Left cardiac atrium (tissue), 4 donors: ENCODE results near the gene ELFN1. TPM values are rescaled to one million over a fixed set of nuclear protein-coding genes. Genes with fewer than 3 reads are reported as not detected.

Experiments
- ATAC-seq, 2 donors: fragments of 200-7000 bp; cut with Tn5 transposase; one replicate each; pipeline ENCODE4 v1.9.1; 2020; ENCODE audit warnings: mild to moderate bottlenecking in 2 of 2, moderate library complexity in 2 of 2
- DNase-seq: peaks from one replicate; pipeline ENCODE4 v3.0.0-alpha.2; 2020
- intact Hi-C, 2 donors: fragments of 100-400 bp; cut with DNase I; formaldehyde crosslinking; loops; one replicate each; pipeline versions ENCODE4 v1.14.1 to v1.15.1; 2022 to 2023
- total RNA-seq, 2 donors: library from RNA; stranded (reverse); fragmentation: NEBNext Ultra II Directional; extraction: Animal tissue kit (Norgen Biotek cat#: 25700); gene quantifications; one replicate each; pipeline ENCODE4 v1.2.1, GENCODE V29; 2021
- donor health status: DM: no; HTN: yes; CAD: no.
- donor health status: DM: no; HTN: yes; CAD: no; lungs with severe emphysema.
- donor health status: DM: yes; HTN: yes; CAD: no.
- donor health status: Dilated cardiomyopathy.

The ELFN1 gene
- total RNA-seq, 2 donors from 2014 or later: 6.0 to 9.5 TPM

- intact Hi-C loops: no loop called here
- DNase-seq (peak; percentile 23), ATAC-seq (no peak)
These were observed 73.6 kb downstream of the ELFN1 start for GRCh38 chr7:1743481-1744230.

DNA sequence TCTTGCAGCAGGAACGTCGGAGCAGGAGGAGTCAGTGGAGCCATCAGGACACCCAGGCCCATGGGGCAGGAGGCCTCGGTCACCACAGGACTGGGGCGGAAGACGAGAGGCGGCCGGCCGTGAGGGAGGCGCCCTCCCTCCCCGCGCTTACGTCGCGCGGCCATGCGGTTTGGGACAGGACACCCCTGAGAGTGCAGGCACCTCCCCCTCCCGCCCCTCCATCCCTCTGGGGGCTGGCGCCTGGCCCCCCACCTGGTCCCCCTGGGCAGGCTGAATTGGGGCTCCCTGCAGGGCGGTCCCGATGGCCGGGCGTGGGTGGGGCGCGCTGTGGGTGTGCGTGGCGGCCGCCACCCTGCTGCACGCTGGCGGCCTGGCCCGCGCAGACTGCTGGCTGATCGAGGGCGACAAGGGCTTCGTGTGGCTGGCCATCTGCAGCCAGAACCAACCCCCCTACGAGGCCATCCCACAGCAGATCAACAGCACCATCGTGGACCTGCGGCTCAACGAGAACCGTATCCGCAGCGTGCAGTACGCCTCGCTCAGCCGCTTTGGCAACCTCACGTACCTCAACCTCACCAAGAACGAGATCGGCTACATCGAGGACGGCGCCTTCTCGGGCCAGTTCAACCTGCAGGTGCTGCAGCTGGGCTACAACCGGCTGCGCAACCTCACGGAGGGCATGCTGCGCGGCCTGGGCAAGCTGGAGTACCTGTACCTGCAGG lies 74.4 kb downstream of the ELFN1 start:
- intact Hi-C loops: loop anchor here in 1 of 2 donors (5.0 kb wide), 1 partner anchor 32 kb away; no protein-coding TSS in a partner anchor
- ATAC-seq (no peak), DNase-seq (no peak)

DNA sequence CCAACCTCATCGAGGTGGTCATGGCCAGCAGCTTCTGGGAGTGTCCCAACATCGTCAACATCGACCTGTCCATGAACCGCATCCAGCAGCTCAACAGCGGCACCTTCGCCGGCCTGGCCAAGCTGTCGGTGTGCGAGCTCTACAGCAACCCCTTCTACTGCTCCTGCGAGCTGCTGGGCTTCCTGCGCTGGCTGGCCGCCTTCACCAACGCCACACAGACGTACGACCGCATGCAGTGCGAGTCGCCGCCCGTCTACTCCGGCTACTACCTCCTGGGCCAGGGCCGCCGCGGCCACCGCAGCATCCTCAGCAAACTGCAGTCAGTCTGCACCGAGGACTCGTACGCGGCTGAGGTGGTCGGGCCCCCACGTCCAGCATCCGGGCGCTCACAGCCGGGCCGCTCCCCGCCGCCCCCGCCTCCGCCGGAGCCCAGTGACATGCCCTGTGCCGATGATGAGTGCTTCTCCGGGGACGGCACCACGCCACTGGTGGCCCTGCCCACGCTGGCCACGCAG lies 75.0 kb downstream of the ELFN1 start:
- intact Hi-C loops: loop anchor here in 1 of 2 donors (5.0 kb wide), 1 partner anchor 33 kb away; no protein-coding TSS in a partner anchor
- ATAC-seq (no peak), DNase-seq (no peak)

DNA sequence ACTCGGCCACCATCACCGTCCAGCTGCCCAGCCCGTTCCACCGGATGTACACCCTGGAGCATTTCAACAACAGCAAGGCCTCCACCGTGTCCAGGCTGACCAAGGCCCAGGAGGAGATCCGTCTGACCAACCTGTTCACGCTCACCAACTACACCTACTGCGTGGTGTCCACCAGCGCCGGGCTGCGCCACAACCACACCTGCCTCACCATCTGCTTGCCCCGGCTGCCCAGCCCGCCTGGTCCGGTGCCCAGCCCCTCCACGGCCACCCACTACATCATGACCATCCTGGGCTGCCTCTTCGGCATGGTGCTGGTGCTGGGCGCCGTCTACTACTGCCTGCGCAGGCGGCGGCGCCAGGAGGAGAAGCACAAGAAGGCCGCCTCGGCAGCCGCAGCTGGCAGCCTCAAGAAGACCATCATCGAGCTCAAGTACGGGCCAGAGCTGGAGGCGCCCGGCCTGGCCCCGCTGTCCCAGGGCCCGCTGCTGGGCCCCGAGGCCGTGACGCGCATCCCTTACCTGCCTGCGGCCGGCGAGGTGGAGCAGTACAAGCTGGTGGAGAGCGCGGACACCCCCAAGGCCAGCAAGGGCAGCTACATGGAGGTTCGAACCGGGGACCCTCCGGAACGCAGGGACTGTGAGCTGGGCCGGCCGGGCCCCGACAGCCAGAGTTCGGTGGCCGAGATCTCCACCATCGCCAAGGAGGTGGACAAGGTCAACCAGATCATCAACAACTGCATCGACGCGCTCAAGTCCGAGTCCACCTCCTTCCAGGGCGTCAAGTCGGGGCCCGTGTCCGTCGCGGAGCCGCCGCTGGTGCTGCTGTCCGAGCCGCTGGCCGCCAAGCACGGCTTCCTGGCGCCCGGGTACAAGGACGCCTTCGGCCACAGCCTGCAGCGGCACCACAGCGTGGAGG lies 75.8 kb downstream of the ELFN1 start:
- no peak for ATAC-seq
- intact Hi-C loops: loop anchor here in 1 of 2 donors (5.0 kb wide), 1 partner anchor 34 kb away; no protein-coding TSS in a partner anchor
- DNase-seq: no peak

DNA sequence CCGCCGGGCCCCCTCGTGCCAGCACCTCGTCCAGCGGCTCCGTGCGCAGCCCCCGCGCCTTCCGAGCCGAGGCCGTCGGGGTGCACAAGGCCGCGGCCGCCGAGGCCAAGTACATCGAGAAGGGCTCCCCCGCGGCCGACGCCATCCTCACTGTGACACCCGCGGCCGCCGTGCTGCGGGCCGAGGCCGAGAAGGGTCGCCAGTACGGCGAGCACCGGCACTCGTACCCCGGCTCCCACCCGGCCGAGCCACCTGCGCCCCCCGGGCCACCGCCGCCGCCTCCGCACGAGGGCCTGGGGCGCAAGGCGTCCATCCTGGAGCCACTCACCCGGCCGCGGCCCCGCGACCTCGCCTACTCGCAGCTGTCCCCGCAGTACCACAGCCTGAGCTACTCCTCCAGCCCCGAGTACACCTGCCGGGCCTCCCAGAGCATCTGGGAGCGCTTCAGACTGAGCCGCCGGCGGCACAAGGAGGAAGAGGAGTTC lies 76.5 kb downstream of the ELFN1 start:
- DNase-seq: no peak
- ATAC-seq: no peak
- intact Hi-C loops: loop anchor here in 1 of 2 donors (5.0 kb wide), 1 partner anchor 34 kb away; no protein-coding TSS in a partner anchor

- ATAC-seq (no peak), DNase-seq (no peak)
- intact Hi-C loops: loop anchor here in 1 of 2 donors (5.0 kb wide), 1 partner anchor 35 kb away; no protein-coding TSS in a partner anchor
These were observed 77.1 kb downstream of the ELFN1 start for GRCh38 chr7:1747004-1747801.

- ATAC-seq (no peak), DNase-seq (peak; percentile 17)
- intact Hi-C loops: loop anchor here in 1 of 2 donors (5.0 kb wide), 1 partner anchor 36 kb away; no protein-coding TSS in a partner anchor
These were observed 78.2 kb downstream of the ELFN1 start for GRCh38 chr7:1748076-1748838.

- DNase-seq: peak; percentile 26
- peak in 1 of 2 donors; percentile 8 for ATAC-seq
- intact Hi-C loops: loop anchor here in 1 of 2 donors (5.0 kb wide), 1 partner anchor 37 kb away; no protein-coding TSS in a partner anchor
These were observed 78.7 kb downstream of the ELFN1 start for GRCh38 chr7:1748839-1749173.

DNA sequence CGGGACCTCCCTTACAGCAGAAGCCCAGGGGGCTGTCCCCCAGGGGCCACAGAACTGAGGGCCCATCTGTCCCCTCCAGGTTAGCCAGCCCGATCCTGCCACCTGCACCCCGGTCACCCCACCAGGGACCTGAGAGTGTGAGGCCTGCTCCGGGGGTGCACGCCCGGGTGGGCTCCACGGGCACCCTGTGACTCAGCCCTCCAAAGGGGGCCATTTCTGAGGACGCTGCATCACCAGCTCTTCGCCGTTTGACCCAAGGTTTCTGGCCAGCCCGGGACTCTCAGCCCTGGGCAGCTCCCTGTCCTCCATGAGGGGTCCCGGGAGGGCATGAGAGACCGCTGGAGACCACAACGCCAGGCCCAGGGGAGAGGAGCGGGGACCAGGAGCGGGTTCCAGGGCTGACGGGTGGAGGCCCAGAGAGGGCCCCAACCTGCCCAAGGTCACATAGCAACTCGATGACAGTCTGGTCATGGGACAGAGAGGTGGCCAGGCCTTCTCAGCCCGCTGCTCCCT lies 79.3 kb downstream of the ELFN1 start:
- ATAC-seq (peak in 1 of 2 donors; percentile 80), DNase-seq (no peak)
- intact Hi-C loops: loop anchor here in 1 of 2 donors (5.0 kb wide), 1 partner anchor 37 kb away; no protein-coding TSS in a partner anchor

- intact Hi-C loops: loop anchor here (5.0 to 10.0 kb wide), 2 partner anchors 38 to 85 kb away; no protein-coding TSS in a partner anchor
- DNase-seq (peak; percentile 59), ATAC-seq (peak; percentile 54 to 78)
These were observed 79.9 kb downstream of the ELFN1 start for GRCh38 chr7:1749864-1750466.

- ATAC-seq (no peak), DNase-seq (no peak)
- intact Hi-C loops: loop anchor here in 1 of 2 donors (10.0 kb wide), 1 partner anchor 86 kb away; no protein-coding TSS in a partner anchor
These were observed 80.5 kb downstream of the ELFN1 start for GRCh38 chr7:1750541-1751021.

DNA sequence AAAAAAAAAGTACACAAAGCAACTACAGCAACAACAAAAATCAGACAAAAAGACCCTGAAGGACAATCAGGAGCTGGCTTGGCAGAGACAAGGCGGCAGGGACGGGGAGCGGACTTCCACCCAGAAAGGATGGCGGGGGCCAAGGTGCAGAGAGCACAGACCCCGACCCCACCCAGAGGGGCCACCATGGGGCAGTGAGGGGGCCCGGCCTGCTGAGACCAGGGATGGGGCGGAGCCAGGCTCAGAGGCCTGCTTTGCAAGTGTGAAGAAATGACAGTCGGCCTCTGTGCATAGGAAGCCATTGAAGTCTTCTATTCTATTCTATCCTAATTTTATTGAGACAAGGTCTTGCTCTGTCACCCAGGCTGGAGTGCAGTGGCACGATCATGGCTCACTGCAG lies 82.0 kb downstream of the ELFN1 start:
- intact Hi-C loops: loop anchor here in 1 of 2 donors (10.0 kb wide), 1 partner anchor 87 kb away; no protein-coding TSS in a partner anchor
- no peak for ATAC-seq
- no peak for DNase-seq

- no peak for DNase-seq
- ATAC-seq: no peak
- intact Hi-C loops: loop anchor here in 1 of 2 donors (10.0 kb wide), 1 partner anchor 88 kb away; no protein-coding TSS in a partner anchor
These were observed 82.9 kb downstream of the ELFN1 start for GRCh38 chr7:1752771-1753563.

- DNase-seq (no peak), ATAC-seq (no peak)
- intact Hi-C loops: loop anchor here in 1 of 2 donors (10.0 kb wide), 1 partner anchor 89 kb away; no protein-coding TSS in a partner anchor
These were observed 83.4 kb downstream of the ELFN1 start for GRCh38 chr7:1753564-1753867.

- intact Hi-C loops: loop anchor here in 1 of 2 donors (10.0 kb wide), 1 partner anchor 90 kb away; no protein-coding TSS in a partner anchor
- no peak for DNase-seq
- no peak for ATAC-seq
These were observed 84.3 kb downstream of the ELFN1 start for GRCh38 chr7:1754345-1754908.
